HG02943 (cell line): ENCODE data around the gene C1QTNF5.

Experiments
- ATAC-seq: cut with Tn5 transposase; IDR thresholded peaks from one replicate; pipeline ENCODE4 v1.9.1; 2021; ENCODE audit warnings: mild to moderate bottlenecking, low read depth, moderate library complexity; ENCODE audit not compliant: unreplicated experiment

C1QTNF5 gene

GRCh38 chr11:119373921-119374631 is 33.4 kb upstream of the C1QTNF5 start:
- ATAC-seq, result no peak

GRCh38 chr11:119373059-119373920 is 32.6 kb upstream of the C1QTNF5 start:
- ATAC-seq, result no peak

DNA sequence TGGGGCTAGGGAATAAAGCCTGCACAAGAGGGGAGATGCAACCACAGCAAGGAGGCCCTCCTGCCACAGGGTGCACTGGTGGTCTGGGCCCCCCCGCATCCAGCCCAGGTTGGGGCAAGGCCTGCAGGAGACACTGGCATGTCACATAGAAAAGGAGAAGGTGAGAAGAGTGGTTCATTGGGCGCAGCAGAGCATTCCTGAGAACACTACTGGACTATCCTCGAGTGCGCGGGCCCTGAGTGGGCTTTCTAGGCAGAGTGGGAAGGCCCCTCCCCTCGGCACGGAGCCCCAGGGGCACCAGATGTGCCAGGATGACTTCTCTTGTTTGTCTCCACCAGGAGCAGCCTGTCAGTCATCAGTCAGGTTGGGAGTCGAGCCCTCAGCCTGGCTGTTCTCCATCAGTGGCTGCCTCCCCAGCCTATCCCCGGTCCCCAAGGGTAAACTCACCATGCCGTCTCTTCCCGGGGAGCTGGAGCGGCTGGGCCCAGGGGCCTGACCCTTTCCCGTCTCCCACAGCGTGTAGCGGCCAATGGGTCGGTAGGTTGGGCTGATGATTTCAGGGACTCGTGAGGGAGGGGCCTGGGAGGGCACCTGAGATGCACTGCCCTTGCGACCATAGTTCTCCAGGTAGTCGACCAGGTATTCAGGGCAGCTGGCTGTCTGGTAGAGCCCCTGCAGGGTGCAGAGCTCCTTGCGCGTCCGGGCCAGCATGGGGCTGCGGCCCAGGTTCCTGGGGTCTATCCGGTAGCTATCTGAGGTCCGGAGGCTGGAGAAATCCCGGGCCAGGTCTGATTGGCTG is 31.8 kb upstream of the C1QTNF5 start:
- no peak for ATAC-seq

DNA sequence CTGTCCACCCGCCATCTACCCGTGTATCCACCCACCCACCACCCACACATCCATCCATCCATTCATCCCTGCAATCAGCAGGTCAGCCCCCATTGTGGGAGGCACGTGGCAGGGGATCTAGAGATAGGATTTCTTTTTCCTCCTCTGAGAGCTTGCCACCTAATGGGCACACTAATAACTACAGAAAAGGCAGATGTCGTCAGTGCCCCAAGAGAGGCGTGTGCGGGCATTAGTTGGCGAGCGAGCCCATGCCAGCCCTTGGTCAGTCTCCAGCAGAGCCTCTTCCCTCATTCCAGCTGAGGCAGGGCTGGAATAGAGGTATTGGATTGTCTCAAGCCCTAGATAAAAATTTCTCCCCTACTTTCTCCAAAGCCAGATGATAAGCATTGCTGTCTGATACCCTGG is 31.1 kb upstream of the C1QTNF5 start:
- ATAC-seq, result no peak

DNA sequence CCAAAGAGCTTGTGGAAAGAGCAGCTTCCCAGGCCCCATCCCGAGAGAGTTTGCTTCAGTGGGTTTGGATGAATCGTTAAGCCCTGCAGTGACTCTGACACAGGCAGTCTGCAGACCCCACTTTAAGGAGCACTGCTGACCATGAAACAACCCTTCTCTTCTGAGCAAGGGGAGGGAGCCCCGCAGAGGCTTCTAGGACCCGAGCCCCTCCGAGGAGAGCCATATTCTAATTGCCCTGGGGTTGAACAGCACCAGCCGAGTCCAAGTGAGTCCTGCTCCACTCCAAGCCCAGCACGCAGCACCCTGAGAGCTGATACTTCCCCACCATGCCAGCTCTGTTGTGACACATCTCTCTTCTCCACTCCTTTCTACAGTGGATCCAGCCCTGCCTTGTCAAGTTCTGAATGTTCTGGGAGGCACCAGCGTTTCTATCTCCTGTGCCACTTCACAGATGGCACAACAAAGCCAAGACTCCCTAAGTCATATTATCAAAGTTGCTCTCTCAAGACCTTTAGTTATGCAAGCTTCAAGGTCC is 30.5 kb upstream of the C1QTNF5 start:
- no peak for ATAC-seq

GRCh38 chr11:119370486-119371046 is 29.9 kb upstream of the C1QTNF5 start:
- ATAC-seq, result no peak

- no peak for ATAC-seq
Measured at GRCh38 chr11:119369132-119369925, 28.6 kb upstream of the C1QTNF5 start.

DNA sequence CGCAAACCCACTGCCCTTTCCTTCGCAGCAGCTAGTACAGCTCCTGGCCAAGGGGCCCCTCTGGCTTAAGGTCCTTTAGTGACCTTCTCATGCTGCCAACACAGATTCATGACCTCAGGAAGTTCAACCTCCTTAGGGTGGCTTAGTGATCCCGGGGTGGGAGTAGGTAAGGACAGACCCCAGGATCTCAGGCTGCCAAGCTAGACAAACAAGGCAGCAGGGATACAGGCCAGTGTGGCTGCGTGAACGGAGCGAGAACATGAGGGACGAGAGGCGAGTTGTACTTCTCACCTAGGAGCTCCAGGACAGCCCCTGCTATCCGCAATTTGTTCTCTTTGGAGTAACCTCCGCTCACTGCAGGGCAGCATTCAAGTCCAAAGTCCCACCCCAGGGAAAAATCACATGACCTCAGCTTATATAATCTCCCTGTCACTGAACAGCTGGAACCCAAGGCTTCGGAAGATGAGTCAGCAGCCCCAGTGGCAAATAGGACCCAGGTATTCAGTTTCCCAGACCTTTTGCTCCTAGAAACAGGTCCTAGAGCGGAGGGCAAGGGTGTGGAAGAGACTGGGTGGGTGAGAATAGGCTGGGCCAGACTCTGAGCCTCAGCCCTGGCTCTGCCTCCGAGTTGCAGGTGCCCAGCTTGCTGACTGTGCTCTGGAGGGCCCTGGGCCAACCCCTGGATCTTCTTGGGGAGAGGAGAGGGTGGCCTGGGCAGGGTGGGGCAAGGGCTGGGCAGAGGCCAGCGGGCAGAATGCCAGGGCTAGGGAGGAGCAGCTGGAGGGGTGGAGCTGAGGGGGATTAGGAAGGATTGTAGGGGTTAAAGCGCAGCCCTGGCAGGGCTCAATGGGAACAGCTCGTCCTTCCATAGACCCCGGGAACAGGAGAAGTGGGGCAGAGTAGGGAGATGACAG is 27.7 kb upstream of the C1QTNF5 start:
- no peak for ATAC-seq

GRCh38 chr11:119367661-119368120 is 27.0 kb upstream of the C1QTNF5 start:
- ATAC-seq, result no peak

GRCh38 chr11:119366690-119367620 is 26.3 kb upstream of the C1QTNF5 start:
- ATAC-seq, result no peak

- ATAC-seq, result no peak
Measured at GRCh38 chr11:119365071-119365591, 24.4 kb upstream of the C1QTNF5 start.

DNA sequence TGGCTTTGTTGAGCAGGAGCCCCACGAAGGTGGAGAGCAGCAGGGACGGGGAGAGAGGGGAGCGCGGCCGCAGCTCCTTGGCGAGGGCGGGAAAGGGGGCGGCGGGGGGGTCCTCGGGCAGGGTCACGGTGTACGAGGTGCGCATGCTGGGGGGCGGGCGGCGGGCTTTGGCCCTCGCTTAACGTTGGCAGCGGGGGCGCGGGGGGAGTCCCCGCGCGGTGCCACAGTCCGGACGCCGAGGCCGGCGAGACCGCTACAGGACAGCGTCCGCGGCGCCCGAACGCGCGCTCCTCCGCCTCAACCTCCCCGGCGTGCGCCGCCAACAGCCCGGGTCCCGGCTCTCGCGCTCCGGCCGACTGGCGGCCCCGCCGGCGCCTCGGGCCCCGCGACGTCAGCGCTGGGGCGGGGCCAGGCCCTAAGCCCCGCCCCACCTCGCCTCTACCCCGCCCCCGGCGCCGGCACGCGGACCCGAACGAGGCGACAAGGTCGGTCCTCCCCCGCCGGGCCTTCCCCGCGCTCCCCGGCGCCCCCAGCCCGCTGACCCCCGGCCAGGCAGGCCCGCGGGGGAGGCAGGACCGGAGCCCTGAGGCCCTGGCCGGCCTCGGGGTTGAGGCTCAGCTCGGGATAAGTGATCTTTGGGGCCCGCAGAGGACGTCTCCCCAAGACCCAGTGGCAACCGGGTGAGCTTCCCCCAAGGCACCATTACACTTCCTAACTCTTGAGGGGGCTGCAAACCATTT is 23.3 kb upstream of the C1QTNF5 start:
- no peak for ATAC-seq

DNA sequence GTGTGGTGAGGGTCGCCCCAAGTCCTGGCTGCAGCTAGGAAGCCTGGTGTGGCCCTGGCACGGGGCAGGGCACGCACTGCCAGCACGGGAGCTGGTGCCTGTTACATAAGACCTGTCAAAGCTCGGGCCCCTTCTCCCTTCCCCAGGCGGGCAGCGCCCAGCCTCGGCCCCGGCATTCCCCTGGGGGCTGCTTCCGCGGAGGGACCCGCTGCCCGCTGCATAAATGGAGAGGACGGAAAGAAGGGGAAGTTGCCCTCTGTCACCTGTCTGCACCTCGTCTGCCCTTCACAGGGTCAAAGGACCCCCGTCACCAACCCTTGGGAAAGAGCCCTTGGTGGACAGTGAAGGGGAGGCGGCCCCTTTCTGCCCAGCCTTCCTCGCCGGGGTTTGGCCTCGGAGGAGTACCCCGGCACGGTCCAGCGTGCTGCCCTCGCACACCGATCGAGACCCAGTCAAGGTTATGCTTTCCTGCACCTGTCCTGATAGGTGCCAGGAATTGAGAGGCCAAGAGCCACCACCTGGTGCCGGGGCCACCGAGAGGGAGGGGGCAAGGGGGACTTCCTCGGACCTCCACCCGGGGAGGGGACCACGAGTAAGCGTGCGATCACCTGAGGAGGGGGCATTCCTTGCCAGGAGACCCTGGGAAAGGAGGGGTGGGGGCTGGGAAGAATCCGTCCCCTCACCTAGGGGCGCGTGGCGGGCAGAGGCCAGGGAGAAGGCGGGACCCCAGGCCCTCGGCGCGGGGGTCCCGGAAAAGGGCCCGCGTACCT is 22.6 kb upstream of the C1QTNF5 start:
- ATAC-seq, result no peak

GRCh38 chr11:119362741-119363080 is 22.0 kb upstream of the C1QTNF5 start:
- ATAC-seq, result no peak

DNA sequence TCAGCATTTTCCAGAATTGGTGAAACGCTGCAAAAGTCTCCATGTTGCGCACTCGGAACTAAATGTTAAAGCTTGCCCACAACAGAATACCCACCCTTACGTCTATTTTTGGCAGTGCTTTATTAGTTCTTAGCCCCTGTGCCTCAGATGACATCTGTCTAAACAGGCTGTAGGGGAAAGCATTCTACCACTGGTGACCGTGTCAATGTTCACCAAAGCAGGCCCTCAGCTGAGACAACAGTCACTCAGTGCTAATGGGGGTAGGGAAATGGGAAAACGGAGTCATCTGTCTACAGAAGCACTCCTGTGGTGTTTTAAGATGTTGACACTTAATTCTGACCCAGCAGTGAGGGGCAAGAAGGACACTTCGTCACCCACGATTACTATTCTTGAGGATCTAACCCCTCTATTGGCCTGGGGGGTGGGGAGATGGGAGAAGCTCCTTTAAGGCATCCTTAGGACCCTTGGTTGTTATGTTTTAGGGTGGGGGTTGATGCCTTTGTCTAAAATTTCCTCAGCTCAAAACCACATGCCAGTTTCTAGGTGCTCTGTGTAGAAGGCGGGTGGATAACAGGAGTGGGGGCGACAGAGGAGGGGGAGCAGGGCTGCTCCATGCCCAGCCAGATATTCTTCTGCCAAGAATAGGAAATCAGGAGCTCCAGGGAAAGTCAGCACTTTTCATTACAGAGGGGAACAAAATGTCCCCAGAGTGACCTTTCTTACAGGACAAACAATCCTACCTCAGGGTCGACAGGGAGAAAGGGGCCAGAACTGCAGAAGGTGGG is 21.4 kb upstream of the C1QTNF5 start:
- ATAC-seq, result no peak
